ENCODE measurements around the gene SEC14L1.

GRCh38 chr17:77211681-77212080 lies 70.9 kb downstream of the SEC14L1 start:
- TF ChIP-seq, protein P1, sequence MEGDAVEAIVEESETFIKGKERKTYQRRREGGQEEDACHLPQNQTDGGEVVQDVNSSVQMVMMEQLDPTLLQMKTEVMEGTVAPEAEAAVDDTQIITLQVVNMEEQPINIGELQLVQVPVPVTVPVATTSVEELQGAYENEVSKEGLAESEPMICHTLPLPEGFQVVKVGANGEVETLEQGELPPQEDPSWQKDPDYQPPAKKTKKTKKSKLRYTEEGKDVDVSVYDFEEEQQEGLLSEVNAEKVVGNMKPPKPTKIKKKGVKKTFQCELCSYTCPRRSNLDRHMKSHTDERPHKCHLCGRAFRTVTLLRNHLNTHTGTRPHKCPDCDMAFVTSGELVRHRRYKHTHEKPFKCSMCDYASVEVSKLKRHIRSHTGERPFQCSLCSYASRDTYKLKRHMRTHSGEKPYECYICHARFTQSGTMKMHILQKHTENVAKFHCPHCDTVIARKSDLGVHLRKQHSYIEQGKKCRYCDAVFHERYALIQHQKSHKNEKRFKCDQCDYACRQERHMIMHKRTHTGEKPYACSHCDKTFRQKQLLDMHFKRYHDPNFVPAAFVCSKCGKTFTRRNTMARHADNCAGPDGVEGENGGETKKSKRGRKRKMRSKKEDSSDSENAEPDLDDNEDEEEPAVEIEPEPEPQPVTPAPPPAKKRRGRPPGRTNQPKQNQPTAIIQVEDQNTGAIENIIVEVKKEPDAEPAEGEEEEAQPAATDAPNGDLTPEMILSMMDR (IDR thresholded peaks at IDR 0.05): no peak
- no peak for TF ChIP-seq POLR2AphosphoS5 (IDR thresholded peaks at IDR 0.05)
